Hematopoietic multipotent progenitor cell treated with erythropoietin and hydrocortisone succinate and interleukin-3 and kit ligand, for 6 days (in vitro differentiated cells): ENCODE data around the gene TNFRSF11A.

Experiments used
- DNase-seq: peaks from one replicate; pipeline ENCODE4 v3.0.0-alpha.2; 2015

The TNFRSF11A gene

DNA sequence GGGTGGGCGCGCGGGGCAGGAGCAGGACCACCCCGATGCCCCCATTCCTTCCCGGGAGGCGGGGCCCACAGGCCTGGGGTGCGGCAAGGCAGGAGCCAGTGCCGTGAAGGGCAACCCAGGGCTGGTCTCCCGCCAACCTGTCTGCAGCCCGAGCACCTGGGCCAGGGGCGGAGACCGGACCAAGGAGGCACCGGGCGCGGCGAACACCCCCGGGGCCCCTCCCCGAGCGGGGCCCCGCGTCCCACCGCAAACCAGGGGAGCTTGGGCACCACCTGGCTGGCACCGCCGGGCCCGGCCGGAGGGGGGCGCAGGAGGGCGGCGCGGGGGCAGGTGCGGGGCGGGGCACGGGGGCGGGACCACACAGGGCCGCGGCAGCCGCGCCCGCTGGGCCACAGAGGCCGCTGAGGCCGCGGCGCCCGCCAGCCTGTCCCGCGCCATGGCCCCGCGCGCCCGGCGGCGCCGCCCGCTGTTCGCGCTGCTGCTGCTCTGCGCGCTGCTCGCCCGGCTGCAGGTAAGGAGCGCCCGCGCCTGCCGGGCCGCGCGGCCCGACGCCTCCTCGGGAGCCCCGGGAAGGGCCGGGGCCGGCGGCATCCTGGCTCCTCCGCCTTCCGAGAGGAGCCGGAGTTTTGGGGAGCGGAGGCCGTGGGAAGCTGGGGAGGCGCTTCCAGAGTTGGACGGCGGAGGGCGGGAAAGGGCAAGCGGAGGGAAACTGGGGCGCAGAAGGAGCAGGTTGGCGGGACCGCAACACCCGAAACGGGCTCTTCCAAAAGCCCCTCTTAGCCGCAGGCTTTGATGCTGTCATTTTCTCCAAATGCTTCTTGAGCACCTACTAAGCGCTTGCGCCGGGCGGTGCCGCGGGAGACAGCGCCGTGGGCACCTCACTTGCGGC lies at the start of gene TNFRSF11A:
Gene TNFRSF11A (plus strand): TSS at position 394 of the 889 bp plus-strand sequence. CDS start 43 bp downstream, at position 437.
- DNase-seq, result peak; percentile 61

DNA sequence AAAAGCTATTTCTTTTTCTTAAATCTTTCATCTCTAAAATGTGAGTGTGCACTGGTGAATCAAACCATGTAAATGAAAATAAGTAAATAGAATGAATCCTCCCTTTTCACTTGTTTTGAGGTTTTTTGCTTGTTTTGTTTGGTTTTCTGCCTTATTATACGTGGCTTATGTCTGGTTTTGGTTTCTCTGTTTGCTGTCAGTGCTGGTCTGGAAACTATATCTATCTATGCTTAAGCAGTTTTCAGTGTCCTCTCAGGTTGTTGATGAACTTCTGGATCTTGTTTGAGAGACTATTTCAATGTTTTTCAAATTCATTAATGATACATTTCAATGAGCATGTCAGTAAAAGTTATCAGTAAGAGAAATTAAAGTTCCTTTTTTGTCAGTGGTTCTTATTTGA lies 48.1 kb upstream of the TNFRSF11A start:
- no peak for DNase-seq

DNA sequence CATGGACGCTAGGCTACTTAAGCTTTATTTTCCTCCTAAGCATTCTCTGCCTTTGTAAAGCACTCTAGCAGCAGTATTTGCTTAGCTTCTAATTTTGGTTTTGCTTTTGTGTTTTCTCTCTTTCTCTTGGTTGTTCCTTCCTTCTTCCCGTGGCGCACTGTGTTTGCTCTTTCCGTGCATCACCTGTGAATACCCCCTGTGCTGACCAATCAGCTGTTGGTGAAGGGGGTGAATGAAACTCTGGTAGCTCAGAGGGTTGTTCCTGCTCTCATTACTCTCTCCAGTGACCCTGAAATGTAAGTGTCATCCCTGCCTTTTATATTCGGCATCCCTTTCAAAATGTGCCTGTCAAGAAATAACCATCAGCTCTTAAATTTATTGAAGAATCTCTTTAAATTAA lies 45.5 kb upstream of the TNFRSF11A start:
- DNase-seq, result no peak

- no peak for DNase-seq
These were observed 45.1 kb upstream of the TNFRSF11A start for GRCh38 chr18:62280058-62280457.

DNA sequence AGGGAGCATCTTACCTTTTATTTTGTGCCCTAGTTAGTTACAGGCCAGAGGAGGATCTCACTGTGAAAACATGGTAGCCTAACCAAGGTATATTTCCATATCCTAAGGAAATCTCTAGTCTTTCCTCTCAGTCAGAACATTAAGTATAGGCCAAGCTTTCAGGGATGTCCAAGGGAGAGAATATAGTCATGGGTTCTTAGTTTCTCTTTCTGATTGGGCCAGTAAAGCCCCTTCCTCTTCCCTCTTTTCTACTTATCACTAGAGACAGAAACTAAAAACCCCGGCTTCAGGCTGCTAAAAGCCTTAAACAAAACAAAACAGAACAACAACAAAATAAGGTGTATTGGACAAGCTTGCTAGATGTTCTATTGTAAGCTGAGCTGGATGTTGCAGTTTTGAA lies 44.3 kb upstream of the TNFRSF11A start:
- no peak for DNase-seq

GRCh38 chr18:62281684-62282083 lies 43.4 kb upstream of the TNFRSF11A start:
- DNase-seq, result no peak

- DNase-seq, result no peak
These were observed 42.9 kb upstream of the TNFRSF11A start for GRCh38 chr18:62282188-62282629.

- no peak for DNase-seq
These were observed 40.5 kb upstream of the TNFRSF11A start for GRCh38 chr18:62284637-62285036.

GRCh38 chr18:62285281-62285680 lies 39.8 kb upstream of the TNFRSF11A start:
- no peak for DNase-seq

- DNase-seq, result no peak
These were observed 37.1 kb upstream of the TNFRSF11A start for GRCh38 chr18:62287781-62288664.

GRCh38 chr18:62288665-62289008 lies 36.5 kb upstream of the TNFRSF11A start:
- DNase-seq, result peak; percentile 46

- DNase-seq, result no peak
These were observed 36.1 kb upstream of the TNFRSF11A start for GRCh38 chr18:62289047-62289446.

GRCh38 chr18:62294073-62294472 lies 31.0 kb upstream of the TNFRSF11A start:
- DNase-seq, result no peak

- DNase-seq, result no peak
These were observed 24.6 kb upstream of the TNFRSF11A start for GRCh38 chr18:62300359-62300963.

- DNase-seq, result no peak
These were observed 23.8 kb upstream of the TNFRSF11A start for GRCh38 chr18:62301322-62301721.

GRCh38 chr18:62312851-62313250 lies 12.3 kb upstream of the TNFRSF11A start:
- DNase-seq, result no peak

DNA sequence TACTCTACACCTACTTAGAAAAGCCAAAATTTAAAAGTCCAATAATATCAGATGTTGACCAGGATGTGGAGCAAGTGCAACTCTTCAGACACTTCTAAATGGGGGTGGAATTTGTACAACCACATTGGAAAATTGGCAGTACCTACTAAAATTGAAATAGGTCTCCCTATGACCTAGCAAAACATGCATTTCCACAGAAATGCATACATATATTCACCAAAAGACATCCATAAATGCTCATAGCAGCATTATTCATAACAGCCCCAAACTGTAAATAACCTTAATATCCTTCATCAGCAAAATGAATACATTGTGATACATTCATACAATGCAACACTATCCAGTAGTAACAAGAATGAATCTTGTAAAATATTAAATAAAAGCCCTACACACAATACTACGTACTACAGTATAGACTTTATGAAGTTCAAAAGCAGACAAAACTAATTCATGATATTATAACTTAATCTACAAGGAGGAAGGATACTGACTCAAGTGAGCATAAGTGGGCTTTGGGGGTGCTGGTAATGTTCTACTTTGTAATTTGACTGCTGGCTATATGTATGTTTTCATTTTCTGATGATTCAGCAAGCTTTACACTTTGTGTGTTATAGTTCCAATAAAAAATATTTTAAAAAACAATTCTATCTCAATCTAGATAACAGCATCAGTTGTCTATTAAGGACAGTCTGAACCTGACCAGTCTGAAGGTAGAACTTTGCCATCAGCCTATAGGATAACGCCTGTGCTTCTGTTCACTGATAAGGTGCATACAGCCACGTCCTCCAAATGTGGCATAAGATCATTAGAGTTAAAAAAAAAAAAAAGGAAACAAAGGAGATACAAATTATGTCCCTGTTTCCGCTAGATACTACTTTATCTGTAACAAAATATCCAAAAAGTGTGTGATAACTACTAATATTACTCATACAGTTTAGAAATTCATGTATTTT lies 6.6 kb upstream of the TNFRSF11A start:
- DNase-seq, result peak; percentile 66

- no peak for DNase-seq
These were observed 3.9 kb upstream of the TNFRSF11A start for GRCh38 chr18:62321201-62321600.

DNA sequence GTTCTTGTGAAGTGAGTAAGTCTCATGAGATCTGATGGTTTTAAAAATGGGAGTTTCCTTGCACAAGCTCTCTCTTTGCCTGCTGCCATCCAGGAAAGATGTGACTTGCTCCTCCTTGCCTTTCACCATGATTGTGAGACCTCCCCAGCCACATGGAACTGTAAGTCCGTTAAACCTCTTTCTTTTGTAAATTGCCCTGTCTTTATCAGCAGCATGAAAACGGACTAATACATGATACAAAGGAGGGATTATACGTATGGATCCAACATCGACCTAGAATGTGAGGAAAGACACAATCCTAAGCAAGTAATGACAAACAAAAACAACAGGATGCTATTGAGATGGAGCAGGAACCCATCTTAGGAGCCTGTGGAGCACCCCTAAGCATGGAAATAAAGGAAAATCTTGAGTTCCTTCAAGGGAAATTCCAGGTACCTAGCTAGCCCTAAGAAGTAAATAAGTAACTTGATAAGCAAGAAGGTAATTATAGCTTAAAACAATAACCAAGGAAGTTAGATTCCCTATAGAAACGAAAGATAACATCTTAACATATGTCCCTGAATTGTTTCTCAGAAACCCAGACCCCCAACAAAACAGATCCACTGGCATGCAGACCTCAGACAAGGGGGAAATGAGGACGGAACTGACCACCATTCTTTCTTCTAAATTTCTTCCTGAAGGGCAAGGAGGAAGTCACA lies 1.5 kb upstream of the TNFRSF11A start:
- no peak for DNase-seq

DNA sequence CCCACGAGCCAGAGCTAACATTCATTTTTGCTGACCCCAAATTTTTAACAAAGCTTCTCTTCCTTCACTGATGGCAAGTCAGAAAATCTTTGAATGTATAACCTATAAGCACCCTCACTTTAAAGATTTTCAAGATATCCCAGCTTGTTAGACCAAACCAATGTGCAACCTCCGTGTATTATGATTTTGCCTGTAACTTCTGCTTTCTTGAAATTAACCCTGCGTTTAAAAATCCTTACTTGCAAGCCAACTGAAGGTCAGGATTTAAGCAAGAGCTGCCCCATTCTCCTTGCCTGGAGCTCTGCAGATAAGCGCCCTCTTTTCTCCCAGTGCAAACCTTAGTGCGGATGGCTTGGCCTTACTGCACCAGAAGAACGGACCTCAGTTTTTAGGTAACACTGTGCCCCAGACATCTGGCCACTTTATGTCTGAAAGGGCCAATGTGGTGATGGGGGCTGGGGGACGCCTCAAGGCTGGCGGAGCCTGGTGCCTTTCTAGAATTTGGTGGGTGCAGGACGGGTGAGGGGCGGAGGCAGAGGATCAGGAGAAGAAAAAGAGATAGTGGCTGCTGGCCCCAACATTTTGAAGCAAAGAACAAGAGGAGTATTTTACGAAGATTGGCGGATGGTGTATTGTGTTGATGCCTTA lies 805 bp upstream of the TNFRSF11A start:
- DNase-seq, result peak; percentile 48
